ENCODE data around the gene DIAPH3.

The DIAPH3 gene

GRCh38 chr13:59782696-59783095 lies 381.0 kb downstream of the DIAPH3 start:
- no peaks in the 10 kb centered on the region for H3K27me3 ChIP-seq (ENCODE audit: low read depth, low read length)
- no peak overlapping the region for H3K4me2 ChIP-seq (ENCODE audit: low read length)
- no peaks in the 10 kb centered on the region for H3K36me3 ChIP-seq (replicated peaks; ENCODE audit: low read depth, low read length)
- TF ChIP-seq EZH2phosphoT487 (IDR thresholded peaks at IDR 0.05; ENCODE audit: low read depth) (no peak), CTCF (IDR thresholded peaks at IDR 0.05; ENCODE audit: low read depth, low read length) (no peak)
- H3K79me2 ChIP-seq (ENCODE audit: low read length), result no peaks in the 10 kb centered on the region
- no peak overlapping the region for H3K4me3 ChIP-seq (ENCODE audit: low read length)
- no peaks in the 10 kb centered on the region for H3K9me3 ChIP-seq (ENCODE audit: insufficient read depth, low read length)
- H2AFZ ChIP-seq (ENCODE audit: low read depth, low read length), result no peak overlapping the region
- no peaks in the 10 kb centered on the region for H3K4me1 ChIP-seq (ENCODE audit: low read length)
- H3K27ac ChIP-seq (ENCODE audit: low read length), result no peak overlapping the region
- H3K9ac ChIP-seq (ENCODE audit: low read length), result no peak overlapping the region
- no peaks in the 10 kb centered on the region for H4K20me1 ChIP-seq (ENCODE audit: insufficient read depth, low read length)

- H3K36me3 ChIP-seq (replicated peaks; ENCODE audit: low read depth, low read length), result no peaks in the 10 kb centered on the region
- no peaks in the 10 kb centered on the region for H4K20me1 ChIP-seq (ENCODE audit: insufficient read depth, low read length)
- H3K27ac ChIP-seq (ENCODE audit: low read length), result no peak overlapping the region
- no peak overlapping the region for H2AFZ ChIP-seq (ENCODE audit: low read depth, low read length)
- no peaks in the 10 kb centered on the region for H3K4me1 ChIP-seq (ENCODE audit: low read length)
- no peak overlapping the region for H3K9ac ChIP-seq (ENCODE audit: low read length)
- no peak overlapping the region for H3K4me3 ChIP-seq (ENCODE audit: low read length)
- H3K9me3 ChIP-seq (ENCODE audit: insufficient read depth, low read length), result no peaks in the 10 kb centered on the region
- H3K27me3 ChIP-seq (ENCODE audit: low read depth, low read length), result no peaks in the 10 kb centered on the region
- TF ChIP-seq CTCF (IDR thresholded peaks at IDR 0.05; ENCODE audit: low read depth, low read length) (no peak), EZH2phosphoT487 (IDR thresholded peaks at IDR 0.05; ENCODE audit: low read depth) (no peak)
- no peaks in the 10 kb centered on the region for H3K79me2 ChIP-seq (ENCODE audit: low read length)
- no peak overlapping the region for H3K4me2 ChIP-seq (ENCODE audit: low read length)
These were observed 383.7 kb downstream of the DIAPH3 start for GRCh38 chr13:59780058-59780457.

- Histone ChIP-seq H3K4me2 (ENCODE audit: low read length) (no peak overlapping the region), H3K4me3 (ENCODE audit: low read length) (no peak overlapping the region), H3K36me3 (replicated peaks; ENCODE audit: low read depth, low read length) (no peaks in the 10 kb centered on the region), H3K27me3 (ENCODE audit: low read depth, low read length) (no peaks in the 10 kb centered on the region), H3K9me3 (ENCODE audit: insufficient read depth, low read length) (no peaks in the 10 kb centered on the region), H2AFZ (ENCODE audit: low read depth, low read length) (no peak overlapping the region), H3K9ac (ENCODE audit: low read length) (no peak overlapping the region), H3K27ac (ENCODE audit: low read length) (no peak overlapping the region), H3K79me2 (ENCODE audit: low read length) (no peaks in the 10 kb centered on the region), H4K20me1 (ENCODE audit: insufficient read depth, low read length) (no peaks in the 10 kb centered on the region), H3K4me1 (ENCODE audit: low read length) (no peaks in the 10 kb centered on the region)
- TF ChIP-seq EZH2phosphoT487 (IDR thresholded peaks at IDR 0.05; ENCODE audit: low read depth), result no peak
- no peak for TF ChIP-seq CTCF (IDR thresholded peaks at IDR 0.05; ENCODE audit: low read depth, low read length)
These were observed 386.6 kb downstream of the DIAPH3 start for GRCh38 chr13:59776924-59777690.

- Histone ChIP-seq H3K36me3 (replicated peaks; ENCODE audit: low read depth, low read length) (no peaks in the 10 kb centered on the region), H3K9me3 (ENCODE audit: insufficient read depth, low read length) (no peaks in the 10 kb centered on the region), H3K79me2 (ENCODE audit: low read length) (no peaks in the 10 kb centered on the region), H4K20me1 (ENCODE audit: insufficient read depth, low read length) (no peaks in the 10 kb centered on the region), H3K27me3 (ENCODE audit: low read depth, low read length) (no peaks in the 10 kb centered on the region), H3K4me3 (ENCODE audit: low read length) (no peak overlapping the region), H3K9ac (ENCODE audit: low read length) (no peak overlapping the region), H3K4me1 (ENCODE audit: low read length) (no peaks in the 10 kb centered on the region), H2AFZ (ENCODE audit: low read depth, low read length) (no peak overlapping the region), H3K4me2 (ENCODE audit: low read length) (no peak overlapping the region), H3K27ac (ENCODE audit: low read length) (no peak overlapping the region)
- TF ChIP-seq CTCF (IDR thresholded peaks at IDR 0.05; ENCODE audit: low read depth, low read length), result no peak
- TF ChIP-seq EZH2phosphoT487 (IDR thresholded peaks at IDR 0.05; ENCODE audit: low read depth), result no peak
These were observed 389.2 kb downstream of the DIAPH3 start for GRCh38 chr13:59774491-59774971.

All from OCI-LY3 (cell line).